ENCODE measurements around the gene EHBP1L1. TPM values are rescaled to one million over a fixed set of nuclear protein-coding genes. Genes with fewer than 3 reads are reported as not detected.

EHBP1L1 gene
- total and polyA plus RNA-seq, 9 donors = 176 to 388 (median 293) TPM

GRCh38 chr11:65641297-65642013 lies 65.6 kb downstream of the EHBP1L1 start:
- 79% methylated on average over 13 of the region's 16 CpGs for WGBS (ENCODE audit: insufficient coverage)
- H3K27me3 ChIP-seq (ENCODE audit: control insufficient read depth, insufficient read depth, low read length) = no peaks in the 10 kb centered on the region
- H3K4me1 ChIP-seq (ENCODE audit: control insufficient read depth, insufficient read depth, low read length) = peaks cover 67% of the 10 kb centered on the region
- DNase-seq = no peak
- no peaks in the 10 kb centered on the region for H3K9me3 ChIP-seq (replicated peaks; ENCODE audit: control insufficient read depth, low read depth, low read length)
- no peak overlapping the region for H3K27ac ChIP-seq (ENCODE audit: low read length)
- peak overlapping the region; percentile 10 for H3K4me3 ChIP-seq (ENCODE audit: low read length)
- H3K36me3 ChIP-seq (ENCODE audit: control insufficient read depth, insufficient read depth, low read length) = peaks cover 50% of the 10 kb centered on the region

Other genes with a start within 250 kb of the EHBP1L1 start
- gene DPF2, start 242.2 kb upstream of the EHBP1L1 start, total RNA-seq = 31.0 TPM
- gene DPF2, start 242.2 kb upstream of the EHBP1L1 start, polyA plus RNA-seq (ENCODE audit: insufficient read depth in 1 of 8, insufficient read length in 8 of 8, low replicate concordance in 1 of 8) = 10 to 100 TPM; 43.9 to 62.4 (median 52.2) TPM
- 0.22 TPM for gene TIGD3, start 221.3 kb upstream of the EHBP1L1 start, total RNA-seq
- under 1 TPM; 0.12 to 0.32 (median 0.20) TPM for gene TIGD3, start 221.3 kb upstream of the EHBP1L1 start, polyA plus RNA-seq (ENCODE audit: insufficient read depth in 1 of 8, insufficient read length in 8 of 8, low replicate concordance in 1 of 8)
- gene SLC25A45, start 193.4 kb upstream of the EHBP1L1 start, total RNA-seq = 5.0 TPM
- gene SLC25A45, start 193.4 kb upstream of the EHBP1L1 start, polyA plus RNA-seq (ENCODE audit: insufficient read depth in 1 of 8, insufficient read length in 8 of 8, low replicate concordance in 1 of 8) = 1 to 10 TPM; 4.0 to 8.3 (median 5.3) TPM
- 8.8 TPM for gene FRMD8, start 189.4 kb upstream of the EHBP1L1 start, total RNA-seq
- gene FRMD8, start 189.4 kb upstream of the EHBP1L1 start, polyA plus RNA-seq (ENCODE audit: insufficient read depth in 1 of 8, insufficient read length in 8 of 8, low replicate concordance in 1 of 8) = 10 to 100 TPM in 6 of 8 donors, 1 to 10 TPM in 2; 8.2 to 12.4 (median 10.3) TPM
- gene NEAT1, start 153.3 kb upstream of the EHBP1L1 start, total RNA-seq = 15.6 TPM
- 100 to 1,000 TPM in 2 of 8 donors, 10 to 100 TPM in 6; 36.3 to 203 (median 72.2) TPM for gene NEAT1, start 153.3 kb upstream of the EHBP1L1 start, polyA plus RNA-seq (ENCODE audit: insufficient read depth in 1 of 8, insufficient read length in 8 of 8, low replicate concordance in 1 of 8)
- 4,773 TPM for gene MALAT1, start 77.0 kb upstream of the EHBP1L1 start, total RNA-seq
- gene MALAT1, start 77.0 kb upstream of the EHBP1L1 start, polyA plus RNA-seq (ENCODE audit: insufficient read depth in 1 of 8, insufficient read length in 8 of 8, low replicate concordance in 1 of 8) = 100 to 1,000 TPM; 135 to 278 (median 159) TPM
- 42.9 TPM for gene SCYL1, start 51.0 kb upstream of the EHBP1L1 start, total RNA-seq
- 10 to 100 TPM; 43.0 to 62.9 (median 51.9) TPM for gene SCYL1, start 51.0 kb upstream of the EHBP1L1 start, polyA plus RNA-seq (ENCODE audit: insufficient read depth in 1 of 8, insufficient read length in 8 of 8, low replicate concordance in 1 of 8)
- 50.2 TPM for gene LTBP3, start 17.7 kb upstream of the EHBP1L1 start, total RNA-seq
- 100 to 1,000 TPM; 115 to 204 (median 159) TPM for gene LTBP3, start 17.7 kb upstream of the EHBP1L1 start, polyA plus RNA-seq (ENCODE audit: insufficient read depth in 1 of 8, insufficient read length in 8 of 8, low replicate concordance in 1 of 8)
- gene ZNRD2, start 5.6 kb upstream of the EHBP1L1 start, total RNA-seq = 24.4 TPM
- 10 to 100 TPM; 50.6 to 63.1 (median 57.5) TPM for gene ZNRD2, start 5.6 kb upstream of the EHBP1L1 start, polyA plus RNA-seq (ENCODE audit: insufficient read depth in 1 of 8, insufficient read length in 8 of 8, low replicate concordance in 1 of 8)
- gene FAM89B, start 3.5 kb upstream of the EHBP1L1 start, total RNA-seq = 46.1 TPM
- 10 to 100 TPM; 32.5 to 53.2 (median 41.7) TPM for gene FAM89B, start 3.5 kb upstream of the EHBP1L1 start, polyA plus RNA-seq (ENCODE audit: insufficient read depth in 1 of 8, insufficient read length in 8 of 8, low replicate concordance in 1 of 8)
- 0.31 TPM for gene KCNK7, start 19.7 kb downstream of the EHBP1L1 start, total RNA-seq
- gene KCNK7, start 19.7 kb downstream of the EHBP1L1 start, polyA plus RNA-seq (ENCODE audit: insufficient read depth in 1 of 8, insufficient read length in 8 of 8, low replicate concordance in 1 of 8) = 1 to 10 TPM in 4 of 8 donors, under 1 TPM in 4; 0.39 to 1.9 (median 0.95) TPM
- gene MAP3K11, start 38.2 kb downstream of the EHBP1L1 start, total RNA-seq = 19.9 TPM
- gene MAP3K11, start 38.2 kb downstream of the EHBP1L1 start, polyA plus RNA-seq (ENCODE audit: insufficient read depth in 1 of 8, insufficient read length in 8 of 8, low replicate concordance in 1 of 8) = 10 to 100 TPM; 26.1 to 37.2 (median 30.5) TPM
- gene PCNX3, start 39.7 kb downstream of the EHBP1L1 start, total RNA-seq = 6.6 TPM
- 10 to 100 TPM; 15.9 to 24.7 (median 20.8) TPM for gene PCNX3, start 39.7 kb downstream of the EHBP1L1 start, polyA plus RNA-seq (ENCODE audit: insufficient read depth in 1 of 8, insufficient read length in 8 of 8, low replicate concordance in 1 of 8)
- 27.7 TPM for gene SIPA1, start 62.0 kb downstream of the EHBP1L1 start, total RNA-seq
- gene SIPA1, start 62.0 kb downstream of the EHBP1L1 start, polyA plus RNA-seq (ENCODE audit: insufficient read depth in 1 of 8, insufficient read length in 8 of 8, low replicate concordance in 1 of 8) = 10 to 100 TPM; 36.2 to 49.6 (median 40.9) TPM
- gene RELA, start 86.9 kb downstream of the EHBP1L1 start, total RNA-seq = 18.8 TPM
- 10 to 100 TPM; 38.6 to 54.2 (median 44.5) TPM for gene RELA, start 86.9 kb downstream of the EHBP1L1 start, polyA plus RNA-seq (ENCODE audit: insufficient read depth in 1 of 8, insufficient read length in 8 of 8, low replicate concordance in 1 of 8)
- gene KAT5, start 136.2 kb downstream of the EHBP1L1 start, total RNA-seq = 40.4 TPM
- gene KAT5, start 136.2 kb downstream of the EHBP1L1 start, polyA plus RNA-seq (ENCODE audit: insufficient read depth in 1 of 8, insufficient read length in 8 of 8, low replicate concordance in 1 of 8) = 10 to 100 TPM; 31.1 to 45.4 (median 39.7) TPM
- gene RNASEH2C, start 144.7 kb downstream of the EHBP1L1 start, total RNA-seq = 35.1 TPM
- gene RNASEH2C, start 144.7 kb downstream of the EHBP1L1 start, polyA plus RNA-seq (ENCODE audit: insufficient read depth in 1 of 8, insufficient read length in 8 of 8, low replicate concordance in 1 of 8) = 10 to 100 TPM; 23.3 to 37.8 (median 25.6) TPM
- gene AP5B1, start 204.9 kb downstream of the EHBP1L1 start, total RNA-seq = 1.6 TPM
- 1 to 10 TPM; 1.6 to 3.4 (median 2.2) TPM for gene AP5B1, start 204.9 kb downstream of the EHBP1L1 start, polyA plus RNA-seq (ENCODE audit: insufficient read depth in 1 of 8, insufficient read length in 8 of 8, low replicate concordance in 1 of 8)
- gene OVOL1, start 211.0 kb downstream of the EHBP1L1 start, total RNA-seq = not detected
- gene OVOL1, start 211.0 kb downstream of the EHBP1L1 start, polyA plus RNA-seq (ENCODE audit: insufficient read depth in 1 of 8, insufficient read length in 8 of 8, low replicate concordance in 1 of 8) = 1 to 10 TPM in 1 of 8 donors, under 1 TPM in 2, not detected in 5; 0.32 to 1.7 (median 0.41) TPM

All from muscle of leg (tissue), 11 donors.